ENCODE measurements around the gene KHDC4. TPM values are rescaled to one million over a fixed set of nuclear protein-coding genes. Genes with fewer than 3 reads are reported as not detected.

The KHDC4 gene
- total RNA-seq, 3 donors from 2014 or later (not counting 1 experiment from before 2014, with no cell fraction given): 61.9 to 101 (median 85.9) TPM

DNA sequence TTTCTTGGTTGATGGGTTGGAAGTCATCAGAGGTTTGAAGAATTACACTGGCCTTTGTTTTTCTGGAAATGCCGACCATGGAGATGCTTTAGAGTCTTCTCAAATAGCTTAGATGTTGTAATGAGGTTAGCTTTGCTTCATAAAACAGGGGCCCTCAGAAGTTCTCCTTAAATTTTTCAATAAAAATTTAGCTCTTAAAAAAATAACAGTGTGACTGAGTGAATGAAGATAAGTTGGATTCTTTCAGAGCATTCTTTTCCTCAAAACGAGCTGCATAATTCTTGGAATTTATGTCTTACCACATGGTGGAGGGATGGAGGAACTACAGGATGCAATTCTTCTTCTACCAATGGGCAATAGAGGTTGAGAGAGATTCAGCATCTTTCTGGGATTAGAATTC is 51.4 kb downstream of the KHDC4 start:
- Histone ChIP-seq H3K4me3 (ENCODE audit: low read length) (no peak overlapping the region), H3K27me3 (ENCODE audit: control insufficient read depth, insufficient read depth, low read length) (no peaks in the 10 kb centered on the region), H3K36me3 (ENCODE audit: control insufficient read depth, insufficient read depth, low read length) (peaks cover 20% of the 10 kb centered on the region), H3K9me3 (ENCODE audit: control insufficient read depth, insufficient read depth, low read length) (no peaks in the 10 kb centered on the region), H3K27ac (ENCODE audit: low read length) (no peak overlapping the region), H3K4me1 (ENCODE audit: control insufficient read depth, insufficient read depth, low read length) (no peaks in the 10 kb centered on the region)
- H3K4me1 Mint-ChIP-seq: no peaks in the 10 kb centered on the region
- no peaks in the 10 kb centered on the region for H3K27me3 Mint-ChIP-seq (ENCODE audit: low read depth in 2 of 2)
- no peaks in the 10 kb centered on the region for H3K9me3 Mint-ChIP-seq
- ATAC-seq (no peak), DNase-seq (no peak)
- TF ChIP-seq, protein P1, sequence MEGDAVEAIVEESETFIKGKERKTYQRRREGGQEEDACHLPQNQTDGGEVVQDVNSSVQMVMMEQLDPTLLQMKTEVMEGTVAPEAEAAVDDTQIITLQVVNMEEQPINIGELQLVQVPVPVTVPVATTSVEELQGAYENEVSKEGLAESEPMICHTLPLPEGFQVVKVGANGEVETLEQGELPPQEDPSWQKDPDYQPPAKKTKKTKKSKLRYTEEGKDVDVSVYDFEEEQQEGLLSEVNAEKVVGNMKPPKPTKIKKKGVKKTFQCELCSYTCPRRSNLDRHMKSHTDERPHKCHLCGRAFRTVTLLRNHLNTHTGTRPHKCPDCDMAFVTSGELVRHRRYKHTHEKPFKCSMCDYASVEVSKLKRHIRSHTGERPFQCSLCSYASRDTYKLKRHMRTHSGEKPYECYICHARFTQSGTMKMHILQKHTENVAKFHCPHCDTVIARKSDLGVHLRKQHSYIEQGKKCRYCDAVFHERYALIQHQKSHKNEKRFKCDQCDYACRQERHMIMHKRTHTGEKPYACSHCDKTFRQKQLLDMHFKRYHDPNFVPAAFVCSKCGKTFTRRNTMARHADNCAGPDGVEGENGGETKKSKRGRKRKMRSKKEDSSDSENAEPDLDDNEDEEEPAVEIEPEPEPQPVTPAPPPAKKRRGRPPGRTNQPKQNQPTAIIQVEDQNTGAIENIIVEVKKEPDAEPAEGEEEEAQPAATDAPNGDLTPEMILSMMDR (IDR thresholded peaks at IDR 0.05): no peak
- H3K4me3 Mint-ChIP-seq: no peak overlapping the region
- no peak overlapping the region for H3K27ac Mint-ChIP-seq
- H3K36me3 Mint-ChIP-seq: no peaks in the 10 kb centered on the region
- intact Hi-C loops (cut with micrococcal nuclease): no loop called here
- 100% methylated on average over 2 of the region's 2 CpGs for WGBS (ENCODE audit: insufficient coverage)

DNA sequence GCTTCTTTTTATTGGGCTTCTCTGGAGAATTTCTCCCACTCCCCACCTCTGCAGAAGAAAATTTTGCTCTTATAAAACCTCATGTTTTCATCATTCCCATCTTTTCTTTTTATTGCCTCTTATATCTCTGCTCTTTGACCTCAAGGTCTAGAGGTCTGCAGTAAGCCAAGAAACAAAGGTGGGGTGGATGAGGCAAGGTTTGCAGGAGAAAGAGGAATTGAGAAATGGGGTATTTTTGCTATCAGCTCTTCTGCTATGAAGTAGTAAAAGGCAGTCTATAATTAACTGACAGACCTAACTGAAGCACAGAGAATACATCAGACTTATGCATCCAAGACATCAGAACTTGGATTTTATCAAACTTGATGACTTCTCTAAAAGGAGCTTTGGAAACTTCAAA is 52.0 kb downstream of the KHDC4 start:
- H3K27me3 ChIP-seq (ENCODE audit: control insufficient read depth, insufficient read depth, low read length): no peaks in the 10 kb centered on the region
- Mint-ChIP-seq H3K27ac (no peak overlapping the region), H3K4me1 (no peaks in the 10 kb centered on the region), H3K27me3 (ENCODE audit: low read depth in 2 of 2) (no peaks in the 10 kb centered on the region), H3K4me3 (no peak overlapping the region), H3K36me3 (no peaks in the 10 kb centered on the region), H3K9me3 (no peaks in the 10 kb centered on the region)
- no peak overlapping the region for H3K27ac ChIP-seq (ENCODE audit: low read length)
- TF ChIP-seq, protein P1 (IDR thresholded peaks at IDR 0.05): no peak
- peaks cover 20% of the 10 kb centered on the region for H3K36me3 ChIP-seq (ENCODE audit: control insufficient read depth, insufficient read depth, low read length)
- H3K4me1 ChIP-seq (ENCODE audit: control insufficient read depth, insufficient read depth, low read length): no peaks in the 10 kb centered on the region
- H3K9me3 ChIP-seq (ENCODE audit: control insufficient read depth, insufficient read depth, low read length): no peaks in the 10 kb centered on the region
- DNase-seq: no peak
- no peak for ATAC-seq
- no peak overlapping the region for H3K4me3 ChIP-seq (ENCODE audit: low read length)
- intact Hi-C loops (cut with micrococcal nuclease): no loop called here

DNA sequence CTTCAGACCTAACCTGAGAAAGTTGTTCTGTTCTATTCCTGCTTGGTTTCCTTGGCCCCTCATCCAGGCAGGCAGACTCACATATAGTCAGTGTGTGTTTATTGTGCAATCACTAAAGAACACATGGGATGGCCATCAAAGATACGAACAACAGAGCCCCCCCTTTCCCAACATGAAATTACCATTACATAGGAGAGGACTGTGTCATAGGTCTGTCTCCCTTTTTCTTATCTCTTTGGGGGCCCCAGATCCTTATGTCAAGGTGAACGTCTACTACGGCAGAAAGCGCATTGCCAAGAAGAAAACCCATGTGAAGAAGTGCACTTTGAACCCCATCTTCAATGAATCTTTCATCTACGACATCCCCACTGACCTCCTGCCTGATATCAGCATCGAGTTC is 53.3 kb downstream of the KHDC4 start:
- TF ChIP-seq, protein P1 (IDR thresholded peaks at IDR 0.05): no peak
- H3K9me3 ChIP-seq (ENCODE audit: control insufficient read depth, insufficient read depth, low read length): no peaks in the 10 kb centered on the region
- Mint-ChIP-seq H3K36me3 (no peaks in the 10 kb centered on the region), H3K27me3 (ENCODE audit: low read depth in 2 of 2) (no peaks in the 10 kb centered on the region), H3K27ac (no peak overlapping the region), H3K4me1 (no peaks in the 10 kb centered on the region), H3K9me3 (no peaks in the 10 kb centered on the region), H3K4me3 (no peak overlapping the region)
- no peak overlapping the region for H3K4me3 ChIP-seq (ENCODE audit: low read length)
- no peak overlapping the region for H3K27ac ChIP-seq (ENCODE audit: low read length)
- no peak for DNase-seq
- H3K4me1 ChIP-seq (ENCODE audit: control insufficient read depth, insufficient read depth, low read length): no peaks in the 10 kb centered on the region
- intact Hi-C loops (cut with micrococcal nuclease): no loop called here
- peaks cover 20% of the 10 kb centered on the region for H3K36me3 ChIP-seq (ENCODE audit: control insufficient read depth, insufficient read depth, low read length)
- H3K27me3 ChIP-seq (ENCODE audit: control insufficient read depth, insufficient read depth, low read length): no peaks in the 10 kb centered on the region
- WGBS (ENCODE audit: insufficient coverage): 94% methylated on average over 6 of the region's 6 CpGs
- ATAC-seq: no peak

DNA sequence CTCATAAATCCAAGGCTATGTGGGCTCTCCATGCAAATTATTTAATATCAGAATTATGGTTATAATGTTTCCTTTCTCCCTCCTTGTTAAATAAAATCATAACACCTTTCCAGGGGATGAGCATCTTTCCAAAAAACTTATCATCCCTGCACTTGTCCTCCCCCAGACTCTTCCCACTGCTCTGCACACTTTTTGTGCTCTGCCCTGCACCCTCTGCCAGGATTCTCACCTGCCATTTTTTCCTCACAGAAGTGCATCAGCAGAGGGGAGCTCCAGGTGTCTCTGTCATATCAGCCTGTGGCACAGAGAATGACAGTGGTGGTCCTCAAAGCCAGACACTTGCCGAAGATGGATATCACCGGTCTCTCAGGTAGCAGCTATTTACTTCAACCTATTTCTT is 54.0 kb downstream of the KHDC4 start:
- TF ChIP-seq, protein P1 (IDR thresholded peaks at IDR 0.05): no peak
- Histone ChIP-seq H3K4me1 (ENCODE audit: control insufficient read depth, insufficient read depth, low read length) (no peaks in the 10 kb centered on the region), H3K9me3 (ENCODE audit: control insufficient read depth, insufficient read depth, low read length) (no peaks in the 10 kb centered on the region), H3K27ac (ENCODE audit: low read length) (no peak overlapping the region), H3K27me3 (ENCODE audit: control insufficient read depth, insufficient read depth, low read length) (no peaks in the 10 kb centered on the region), H3K4me3 (ENCODE audit: low read length) (no peak overlapping the region), H3K36me3 (ENCODE audit: control insufficient read depth, insufficient read depth, low read length) (peaks cover 18% of the 10 kb centered on the region)
- WGBS (ENCODE audit: insufficient coverage): 95% methylated on average over 2 of the region's 2 CpGs
- no peak overlapping the region for H3K4me3 Mint-ChIP-seq
- no peaks in the 10 kb centered on the region for H3K27me3 Mint-ChIP-seq (ENCODE audit: low read depth in 2 of 2)
- no peaks in the 10 kb centered on the region for H3K4me1 Mint-ChIP-seq
- ATAC-seq (no peak), DNase-seq (no peak)
- no peaks in the 10 kb centered on the region for H3K9me3 Mint-ChIP-seq
- H3K27ac Mint-ChIP-seq: no peak overlapping the region
- no peaks in the 10 kb centered on the region for H3K36me3 Mint-ChIP-seq
- intact Hi-C loops (cut with micrococcal nuclease): no loop called here
